HG03571 (cell line): Measurements from ENCODE around the gene MT1HL1.
"Not testable (repeated sequence)": the region's sequence is repeated elsewhere in the genome, so short reads cannot be mapped to it uniquely, and the experiment has no call there.

Experiments
- ATAC-seq: cut with Tn5 transposase; IDR thresholded peaks from one replicate; pipeline ENCODE4 v1.9.1; 2021; ENCODE audit not compliant: unreplicated experiment

Gene MT1HL1

GRCh38 chr1:237018896-237019295 lies 14.7 kb upstream of the MT1HL1 start:
- no peak for ATAC-seq

GRCh38 chr1:237016626-237017025 lies 12.4 kb upstream of the MT1HL1 start:
- no peak for ATAC-seq

- no peak for ATAC-seq
Observed at GRCh38 chr1:237013608-237014007, 9.4 kb upstream of the MT1HL1 start.

- no peak for ATAC-seq
Observed at GRCh38 chr1:237012788-237013383, 8.6 kb upstream of the MT1HL1 start.

GRCh38 chr1:237012361-237012760 lies 8.1 kb upstream of the MT1HL1 start:
- ATAC-seq: no peak

GRCh38 chr1:237011432-237011831 lies 7.2 kb upstream of the MT1HL1 start:
- ATAC-seq: no peak

GRCh38 chr1:237009611-237010010 lies 5.4 kb upstream of the MT1HL1 start:
- ATAC-seq: no peak

- ATAC-seq: no peak
Observed at GRCh38 chr1:237007147-237007881, 3.1 kb upstream of the MT1HL1 start.

GRCh38 chr1:237005674-237006073 lies 1.4 kb upstream of the MT1HL1 start:
- no peak for ATAC-seq

GRCh38 chr1:237003516-237003915 lies 725 bp downstream of the MT1HL1 start:
- no peak for ATAC-seq

GRCh38 chr1:237000191-237000590 lies 4.0 kb downstream of the MT1HL1 start:
- ATAC-seq: no peak

GRCh38 chr1:236998546-236998945 lies 5.7 kb downstream of the MT1HL1 start:
- ATAC-seq: no peak

GRCh38 chr1:236997882-236998281 lies 6.4 kb downstream of the MT1HL1 start:
- ATAC-seq: no peak

GRCh38 chr1:236997361-236997760 lies 6.9 kb downstream of the MT1HL1 start:
- ATAC-seq: no peak

- ATAC-seq: no peak
Observed at GRCh38 chr1:236994450-236994849, 9.8 kb downstream of the MT1HL1 start.

GRCh38 chr1:236992449-236992848 lies 11.8 kb downstream of the MT1HL1 start:
- no peak for ATAC-seq

GRCh38 chr1:236990052-236990445 lies 14.2 kb downstream of the MT1HL1 start:
- no peak for ATAC-seq

GRCh38 chr1:236989290-236990051 lies 14.8 kb downstream of the MT1HL1 start:
- ATAC-seq: no peak

GRCh38 chr1:236983818-236984217 lies 20.4 kb downstream of the MT1HL1 start:
- no peak for ATAC-seq

GRCh38 chr1:236982380-236982779 lies 21.9 kb downstream of the MT1HL1 start:
- no peak for ATAC-seq

- ATAC-seq: not testable (repeated sequence)
Observed at GRCh38 chr1:236981431-236981830, 22.8 kb downstream of the MT1HL1 start.

GRCh38 chr1:236980673-236981072 lies 23.6 kb downstream of the MT1HL1 start:
- ATAC-seq: no peak
